ENCODE results near the gene WDR54.

WDR54 gene

DNA sequence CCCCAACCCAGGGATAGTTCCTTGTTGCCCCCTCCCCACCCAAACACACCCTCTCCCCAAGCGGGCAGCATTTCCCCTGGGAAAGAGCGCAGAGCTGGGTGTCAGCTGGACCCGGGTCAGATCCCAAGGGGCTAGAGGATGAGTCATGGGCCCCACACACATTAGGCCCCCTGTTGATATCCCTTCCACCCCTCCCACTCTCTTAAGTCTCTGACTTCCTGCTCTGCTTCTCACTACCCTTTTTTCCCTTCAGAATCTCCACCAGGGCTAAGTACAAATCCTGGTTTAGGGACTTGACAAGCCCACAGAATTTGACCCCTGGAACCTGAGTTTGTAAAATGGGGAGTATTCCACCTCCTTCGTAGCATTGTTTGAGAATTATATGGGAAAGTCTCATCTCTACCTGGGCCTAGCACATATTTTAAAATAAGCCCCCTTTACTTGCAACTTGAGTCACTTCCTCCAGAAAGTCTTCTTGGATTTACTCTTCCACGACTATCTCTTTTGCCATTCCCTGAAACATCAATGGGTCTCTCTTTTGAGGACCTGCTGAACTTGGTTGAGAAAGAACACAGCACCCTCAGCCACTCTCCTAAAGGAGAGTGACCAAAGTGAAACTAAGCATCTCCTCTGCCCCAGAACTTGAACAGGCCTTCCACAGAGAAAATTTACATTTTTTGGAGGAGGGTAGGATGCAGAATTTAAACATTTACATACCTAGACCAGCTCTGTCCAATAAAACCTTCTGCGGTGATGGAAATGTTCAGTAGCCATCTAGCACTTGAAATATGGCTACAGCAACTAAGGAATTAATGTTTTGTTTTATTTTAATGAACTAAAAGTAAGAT, 15.5 kb downstream of the WDR54 start:
- Histone ChIP-seq H3K4me3 (IDR thresholded peaks at IDR 0.05; ENCODE audit: insufficient read depth, low read depth, low read length) (no peak overlapping the region), H3K27ac (no peak overlapping the region), H3K4me1 (ENCODE audit: low read depth, poor library complexity, severe bottlenecking) (peaks cover 12% of the 10 kb centered on the region), H3K79me2 (ENCODE audit: insufficient read depth, low read depth) (no peaks in the 10 kb centered on the region), H3K36me3 (ENCODE audit: insufficient read depth) (no peaks in the 10 kb centered on the region), H3K4me2 (no peak overlapping the region), H3K27me3 (ENCODE audit: insufficient read depth, low read depth) (no peaks in the 10 kb centered on the region), H4K20me1 (ENCODE audit: insufficient read depth) (no peaks in the 10 kb centered on the region), H3K9ac (no peak overlapping the region), H2AFZ (ENCODE audit: low read depth) (no peak overlapping the region)
- TF ChIP-seq, protein P1, sequence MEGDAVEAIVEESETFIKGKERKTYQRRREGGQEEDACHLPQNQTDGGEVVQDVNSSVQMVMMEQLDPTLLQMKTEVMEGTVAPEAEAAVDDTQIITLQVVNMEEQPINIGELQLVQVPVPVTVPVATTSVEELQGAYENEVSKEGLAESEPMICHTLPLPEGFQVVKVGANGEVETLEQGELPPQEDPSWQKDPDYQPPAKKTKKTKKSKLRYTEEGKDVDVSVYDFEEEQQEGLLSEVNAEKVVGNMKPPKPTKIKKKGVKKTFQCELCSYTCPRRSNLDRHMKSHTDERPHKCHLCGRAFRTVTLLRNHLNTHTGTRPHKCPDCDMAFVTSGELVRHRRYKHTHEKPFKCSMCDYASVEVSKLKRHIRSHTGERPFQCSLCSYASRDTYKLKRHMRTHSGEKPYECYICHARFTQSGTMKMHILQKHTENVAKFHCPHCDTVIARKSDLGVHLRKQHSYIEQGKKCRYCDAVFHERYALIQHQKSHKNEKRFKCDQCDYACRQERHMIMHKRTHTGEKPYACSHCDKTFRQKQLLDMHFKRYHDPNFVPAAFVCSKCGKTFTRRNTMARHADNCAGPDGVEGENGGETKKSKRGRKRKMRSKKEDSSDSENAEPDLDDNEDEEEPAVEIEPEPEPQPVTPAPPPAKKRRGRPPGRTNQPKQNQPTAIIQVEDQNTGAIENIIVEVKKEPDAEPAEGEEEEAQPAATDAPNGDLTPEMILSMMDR (conservative IDR thresholded peaks at IDR 0.05; ENCODE audit: low read depth, low read length) = no peak

DNA sequence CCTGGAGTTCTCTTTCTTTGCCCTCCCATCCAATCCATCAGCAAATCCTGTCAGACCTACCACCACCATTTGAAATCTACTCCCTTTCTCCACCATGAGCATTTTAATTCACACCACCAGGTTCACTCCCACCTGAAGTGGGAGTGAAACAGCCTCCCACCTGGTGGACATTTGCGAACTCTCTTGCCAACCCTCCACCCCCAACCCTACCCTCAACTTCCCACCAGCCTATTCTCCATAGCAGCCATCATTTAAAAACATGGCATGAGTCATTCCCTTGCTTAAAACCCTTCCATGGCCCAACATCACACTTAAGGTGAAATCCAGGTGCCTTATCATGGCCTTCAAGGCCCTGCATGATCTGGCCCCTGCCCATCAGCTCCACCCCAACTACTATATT, 16.7 kb downstream of the WDR54 start:
- Histone ChIP-seq H3K27ac (no peak overlapping the region), H3K4me1 (ENCODE audit: low read depth, poor library complexity, severe bottlenecking) (peaks cover 12% of the 10 kb centered on the region), H3K4me2 (no peak overlapping the region), H3K27me3 (ENCODE audit: insufficient read depth, low read depth) (no peaks in the 10 kb centered on the region), H3K79me2 (ENCODE audit: insufficient read depth, low read depth) (no peaks in the 10 kb centered on the region), H2AFZ (ENCODE audit: low read depth) (no peak overlapping the region), H3K4me3 (IDR thresholded peaks at IDR 0.05; ENCODE audit: insufficient read depth, low read depth, low read length) (no peak overlapping the region), H4K20me1 (ENCODE audit: insufficient read depth) (no peaks in the 10 kb centered on the region), H3K9ac (no peak overlapping the region), H3K36me3 (ENCODE audit: insufficient read depth) (no peaks in the 10 kb centered on the region)
- TF ChIP-seq, protein P1 (conservative IDR thresholded peaks at IDR 0.05; ENCODE audit: low read depth, low read length) = no peak

DNA sequence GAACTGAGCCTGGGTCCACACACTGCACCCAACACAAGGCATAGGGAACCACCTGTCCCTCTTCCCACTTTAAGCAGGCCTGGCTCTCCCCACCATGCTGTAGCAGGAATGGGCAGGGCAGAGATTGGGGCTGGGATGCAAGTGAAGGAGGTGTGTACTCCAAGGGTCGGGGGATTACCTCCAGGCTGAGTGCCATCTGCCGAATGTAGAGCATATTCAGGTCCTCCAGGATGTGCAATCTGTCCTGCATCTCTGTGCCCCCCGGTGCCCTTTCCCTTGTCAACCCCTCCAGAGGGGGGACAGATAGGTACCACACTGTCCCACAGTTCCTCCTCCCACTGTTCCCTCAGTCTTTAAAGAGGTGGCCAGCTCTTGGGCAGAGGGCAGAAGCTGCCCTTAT, 17.8 kb downstream of the WDR54 start:
- TF ChIP-seq, protein P1 (conservative IDR thresholded peaks at IDR 0.05; ENCODE audit: low read depth, low read length) = no peak
- H4K20me1 ChIP-seq (ENCODE audit: insufficient read depth) = no peaks in the 10 kb centered on the region
- H2AFZ ChIP-seq (ENCODE audit: low read depth) = peak overlapping the region; percentile 75; the same call in 1 of the 2 replicates
- no peaks in the 10 kb centered on the region for H3K36me3 ChIP-seq (ENCODE audit: insufficient read depth)
- H3K27me3 ChIP-seq (ENCODE audit: insufficient read depth, low read depth) = no peaks in the 10 kb centered on the region
- H3K4me2 ChIP-seq = peak overlapping the region; percentile 63
- H3K4me3 ChIP-seq (IDR thresholded peaks at IDR 0.05; ENCODE audit: insufficient read depth, low read depth, low read length) = peak overlapping the region; percentile 2
- H3K9ac ChIP-seq = peak overlapping the region; percentile 67; the same call in 1 of the 2 replicates
- H3K27ac ChIP-seq = no peak overlapping the region
- H3K79me2 ChIP-seq (ENCODE audit: insufficient read depth, low read depth) = no peaks in the 10 kb centered on the region
- peaks cover 12% of the 10 kb centered on the region for H3K4me1 ChIP-seq (ENCODE audit: low read depth, poor library complexity, severe bottlenecking)

DNA sequence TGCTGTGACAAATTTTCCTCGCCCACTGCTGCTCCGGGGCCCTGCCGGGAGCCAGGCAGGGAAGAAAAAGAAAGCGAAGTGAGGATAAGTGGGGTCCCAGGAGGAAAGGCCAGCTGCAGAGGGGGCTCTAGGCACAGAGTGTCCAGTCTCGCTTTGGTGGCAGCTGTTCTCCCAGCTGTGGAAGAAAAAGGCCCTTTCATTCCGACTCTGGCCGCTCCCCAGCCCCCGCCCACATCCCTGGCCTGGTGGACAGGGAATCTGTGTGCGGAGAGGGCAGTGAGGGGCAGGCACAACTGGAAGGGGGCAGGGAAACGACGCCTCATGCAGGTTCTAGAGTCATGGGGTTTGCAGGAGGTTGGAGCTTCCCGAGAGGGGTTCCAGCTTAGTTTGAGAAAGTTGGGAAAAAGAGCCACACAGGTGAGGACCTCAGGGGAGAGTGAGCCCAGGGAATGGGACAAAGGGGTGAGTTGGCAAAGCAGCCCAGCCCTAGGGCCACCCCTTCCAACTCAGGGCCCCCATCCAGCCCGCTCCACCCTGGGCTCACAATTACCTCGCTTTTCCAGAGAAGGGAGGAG, 18.4 kb downstream of the WDR54 start:
- peak overlapping the region; percentile 87 for H3K4me3 ChIP-seq (IDR thresholded peaks at IDR 0.05; ENCODE audit: insufficient read depth, low read depth, low read length)
- no peaks in the 10 kb centered on the region for H3K27me3 ChIP-seq (ENCODE audit: insufficient read depth, low read depth)
- peak overlapping the region; percentile 75; the same call in 1 of the 2 replicates for H2AFZ ChIP-seq (ENCODE audit: low read depth)
- H3K4me1 ChIP-seq (ENCODE audit: low read depth, poor library complexity, severe bottlenecking) = peaks cover 12% of the 10 kb centered on the region
- no peaks in the 10 kb centered on the region for H4K20me1 ChIP-seq (ENCODE audit: insufficient read depth)
- peak overlapping the region; percentile 67 for H3K9ac ChIP-seq
- TF ChIP-seq, protein P1 (conservative IDR thresholded peaks at IDR 0.05; ENCODE audit: low read depth, low read length) = no peak
- H3K27ac ChIP-seq = no peak overlapping the region
- H3K36me3 ChIP-seq (ENCODE audit: insufficient read depth) = no peaks in the 10 kb centered on the region
- peak overlapping the region; percentile 63 for H3K4me2 ChIP-seq
- H3K79me2 ChIP-seq (ENCODE audit: insufficient read depth, low read depth) = no peaks in the 10 kb centered on the region
